Activated naive CD8-positive, alpha-beta T cell (primary cell): ENCODE measurements around the gene NGFR.
"Not testable (repeated sequence)": the region's sequence is repeated elsewhere in the genome, so short reads cannot be mapped to it uniquely, and the experiment has no call there.

ENCODE experiments used
- H3K27ac Mint-ChIP-seq: one replicate; pipeline ENCODE4 v1.8.0; 2021; ENCODE audit warnings: mixed read lengths
- H3K27me3 Mint-ChIP-seq: one replicate; pipeline ENCODE4 v1.8.0; 2021; ENCODE audit warnings: mixed read lengths
- H3K36me3 Mint-ChIP-seq: one replicate; pipeline ENCODE4 v1.8.0; 2021; ENCODE audit warnings: mixed read lengths
- H3K4me1 Mint-ChIP-seq: one replicate; pipeline ENCODE4 v1.8.0; 2021; ENCODE audit warnings: low read depth, mixed read lengths
- H3K4me3 Mint-ChIP-seq: one replicate; pipeline ENCODE4 v1.8.0; 2021; ENCODE audit warnings: mild to moderate bottlenecking, mixed read lengths
- H3K9me3 Mint-ChIP-seq: one replicate; pipeline ENCODE4 v1.8.0; 2021; ENCODE audit warnings: low read depth, mixed read lengths

Gene NGFR

GRCh38 chr17:49498029-49498615 is 3.0 kb downstream of the NGFR start:
- Mint-ChIP-seq H3K4me1 (peaks cover 18% of the 10 kb centered on the region), H3K27ac (no peak overlapping the region), H3K36me3 (no peaks in the 10 kb centered on the region), H3K27me3 (peaks cover 29% of the 10 kb centered on the region), H3K9me3 (no peaks in the 10 kb centered on the region), H3K4me3 (peak overlapping the region; percentile 67)

GRCh38 chr17:49501496-49501895 is 6.4 kb downstream of the NGFR start:
- Mint-ChIP-seq H3K36me3 (no peaks in the 10 kb centered on the region), H3K9me3 (no peaks in the 10 kb centered on the region), H3K4me3 (no peak overlapping the region), H3K27me3 (peaks cover 40% of the 10 kb centered on the region), H3K4me1 (peaks cover 15% of the 10 kb centered on the region), H3K27ac (no peak overlapping the region)

GRCh38 chr17:49502254-49502653 is 7.2 kb downstream of the NGFR start:
- H3K4me3 Mint-ChIP-seq = no peak overlapping the region
- H3K9me3 Mint-ChIP-seq = no peaks in the 10 kb centered on the region
- H3K36me3 Mint-ChIP-seq = no peaks in the 10 kb centered on the region
- H3K27me3 Mint-ChIP-seq = peaks cover 42% of the 10 kb centered on the region
- peaks cover 11% of the 10 kb centered on the region for H3K4me1 Mint-ChIP-seq
- no peak overlapping the region for H3K27ac Mint-ChIP-seq

GRCh38 chr17:49502680-49503079 is 7.6 kb downstream of the NGFR start:
- H3K9me3 Mint-ChIP-seq, H3K36me3 Mint-ChIP-seq, H3K4me3 Mint-ChIP-seq, H3K27ac Mint-ChIP-seq, H3K4me1 Mint-ChIP-seq: not testable (repeated sequence)
- H3K27me3 Mint-ChIP-seq = peaks cover 44% of the 10 kb centered on the region

GRCh38 chr17:49504369-49504768 is 9.3 kb downstream of the NGFR start:
- Mint-ChIP-seq H3K4me1 (no peaks in the 10 kb centered on the region), H3K9me3 (no peaks in the 10 kb centered on the region), H3K27me3 (peaks cover 36% of the 10 kb centered on the region), H3K36me3 (no peaks in the 10 kb centered on the region), H3K4me3 (no peak overlapping the region), H3K27ac (no peak overlapping the region)

- Mint-ChIP-seq H3K9me3 (no peaks in the 10 kb centered on the region), H3K4me1 (no peaks in the 10 kb centered on the region), H3K36me3 (no peaks in the 10 kb centered on the region), H3K4me3 (no peak overlapping the region), H3K27ac (no peak overlapping the region), H3K27me3 (peaks cover 29% of the 10 kb centered on the region)
Measured at GRCh38 chr17:49505854-49506253, 10.8 kb downstream of the NGFR start.

- H3K27me3 Mint-ChIP-seq = peaks cover 28% of the 10 kb centered on the region
- no peaks in the 10 kb centered on the region for H3K36me3 Mint-ChIP-seq
- H3K4me1 Mint-ChIP-seq = no peaks in the 10 kb centered on the region
- H3K4me3 Mint-ChIP-seq = no peak overlapping the region
- no peak overlapping the region for H3K27ac Mint-ChIP-seq
- H3K9me3 Mint-ChIP-seq = no peaks in the 10 kb centered on the region
Measured at GRCh38 chr17:49506282-49506681, 11.2 kb downstream of the NGFR start.

GRCh38 chr17:49508061-49508865 is 13.2 kb downstream of the NGFR start:
- H3K4me1 Mint-ChIP-seq = no peaks in the 10 kb centered on the region
- no peaks in the 10 kb centered on the region for H3K36me3 Mint-ChIP-seq
- H3K4me3 Mint-ChIP-seq = no peak overlapping the region
- no peaks in the 10 kb centered on the region for H3K9me3 Mint-ChIP-seq
- H3K27me3 Mint-ChIP-seq = peaks cover 19% of the 10 kb centered on the region
- H3K27ac Mint-ChIP-seq = no peak overlapping the region

GRCh38 chr17:49508866-49509587 is 13.9 kb downstream of the NGFR start:
- no peaks in the 10 kb centered on the region for H3K9me3 Mint-ChIP-seq
- H3K4me1 Mint-ChIP-seq = no peaks in the 10 kb centered on the region
- no peaks in the 10 kb centered on the region for H3K36me3 Mint-ChIP-seq
- H3K27ac Mint-ChIP-seq = no peak overlapping the region
- H3K27me3 Mint-ChIP-seq = peaks cover 13% of the 10 kb centered on the region
- no peak overlapping the region for H3K4me3 Mint-ChIP-seq

- Mint-ChIP-seq H3K36me3 (no peaks in the 10 kb centered on the region), H3K4me1 (no peaks in the 10 kb centered on the region), H3K4me3 (no peak overlapping the region), H3K27ac (no peak overlapping the region), H3K9me3 (no peaks in the 10 kb centered on the region), H3K27me3 (peaks cover 10% of the 10 kb centered on the region)
Measured at GRCh38 chr17:49509588-49509917, 14.5 kb downstream of the NGFR start.

- Mint-ChIP-seq H3K27ac (no peak overlapping the region), H3K4me1 (no peaks in the 10 kb centered on the region), H3K36me3 (no peaks in the 10 kb centered on the region), H3K4me3 (no peak overlapping the region), H3K27me3 (peaks cover 8% of the 10 kb centered on the region), H3K9me3 (no peaks in the 10 kb centered on the region)
Measured at GRCh38 chr17:49510059-49510719, 15.1 kb downstream of the NGFR start.

GRCh38 chr17:49510720-49511110 is 15.6 kb downstream of the NGFR start:
- Mint-ChIP-seq H3K4me3 (no peak overlapping the region), H3K4me1 (no peaks in the 10 kb centered on the region), H3K27ac (no peak overlapping the region), H3K36me3 (no peaks in the 10 kb centered on the region), H3K9me3 (no peaks in the 10 kb centered on the region), H3K27me3 (peaks cover 6% of the 10 kb centered on the region)

GRCh38 chr17:49511810-49512209 is 16.7 kb downstream of the NGFR start:
- no peak overlapping the region for H3K27ac Mint-ChIP-seq
- H3K27me3 Mint-ChIP-seq = peaks cover 6% of the 10 kb centered on the region
- H3K36me3 Mint-ChIP-seq = no peaks in the 10 kb centered on the region
- no peaks in the 10 kb centered on the region for H3K9me3 Mint-ChIP-seq
- no peak overlapping the region for H3K4me3 Mint-ChIP-seq
- no peaks in the 10 kb centered on the region for H3K4me1 Mint-ChIP-seq

GRCh38 chr17:49512296-49513043 is 17.4 kb downstream of the NGFR start:
- H3K27me3 Mint-ChIP-seq = peaks cover 3% of the 10 kb centered on the region
- H3K36me3 Mint-ChIP-seq = no peaks in the 10 kb centered on the region
- no peaks in the 10 kb centered on the region for H3K4me1 Mint-ChIP-seq
- no peak overlapping the region for H3K27ac Mint-ChIP-seq
- H3K4me3 Mint-ChIP-seq = no peak overlapping the region
- H3K9me3 Mint-ChIP-seq = no peaks in the 10 kb centered on the region

- Mint-ChIP-seq H3K9me3 (no peaks in the 10 kb centered on the region), H3K27me3 (no peaks in the 10 kb centered on the region), H3K36me3 (no peaks in the 10 kb centered on the region), H3K27ac (no peak overlapping the region), H3K4me1 (no peaks in the 10 kb centered on the region), H3K4me3 (no peak overlapping the region)
Measured at GRCh38 chr17:49513044-49513395, 17.9 kb downstream of the NGFR start.
